ENCODE measurements around the gene KAZN. TPM values are rescaled to one million over a fixed set of nuclear protein-coding genes. Genes with fewer than 3 reads are reported as not detected.

Gene KAZN
- total and polyA plus RNA-seq, 2 donors from 2014 or later = 17.4 to 60.8 TPM

DNA sequence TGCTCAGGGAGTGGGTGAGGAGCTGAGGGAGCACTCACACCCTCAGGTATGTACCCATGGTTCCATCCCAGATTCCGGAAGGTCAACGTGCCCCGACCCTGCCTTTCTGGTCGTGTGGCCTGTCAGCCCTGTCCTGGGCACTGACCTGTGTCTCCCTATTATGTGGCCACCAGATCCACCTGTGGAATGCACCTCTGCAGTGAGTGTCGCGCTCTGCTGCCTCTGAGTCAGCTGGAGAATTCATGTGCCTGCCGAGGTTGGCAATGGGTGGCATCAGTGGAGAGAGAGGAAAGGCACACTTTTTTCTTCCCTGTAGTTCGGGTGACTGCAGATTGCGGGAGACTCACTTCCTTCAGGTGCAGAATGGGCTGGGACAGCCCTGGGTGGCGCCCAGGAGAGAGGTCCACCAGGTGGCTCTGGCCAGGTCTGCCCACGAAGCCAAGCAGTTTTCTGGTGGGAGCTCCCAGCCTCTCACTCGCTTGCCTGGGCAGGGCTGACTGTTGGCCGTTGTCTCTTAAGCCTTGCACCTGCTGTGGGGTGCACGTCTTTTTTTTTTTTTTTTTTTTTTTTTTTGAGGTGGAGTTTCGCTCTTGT is 378.9 kb downstream of the KAZN start:
- H3K27me3 ChIP-seq (ENCODE audit: control insufficient read depth, insufficient read depth, low read length) = no peaks in the 10 kb centered on the region
- no peak for FAIRE-seq
- peaks cover 0 to 37% (median 35%) of the 10 kb centered on the region in 3 donors for H3K4me1 ChIP-seq (ENCODE audit: control insufficient read depth in 2 of 3, insufficient read depth in 2 of 3, low read depth in 1 of 3, low read length in 3 of 3)
- intact Hi-C loops (cut with DNase I) = no loop called here
- DNase-seq = peak; percentile 68 to 94 (median 80)
- no peak overlapping the region for H3K4me3 ChIP-seq (ENCODE audit: low read length in 3 of 3)
- TF ChIP-seq, protein P1, sequence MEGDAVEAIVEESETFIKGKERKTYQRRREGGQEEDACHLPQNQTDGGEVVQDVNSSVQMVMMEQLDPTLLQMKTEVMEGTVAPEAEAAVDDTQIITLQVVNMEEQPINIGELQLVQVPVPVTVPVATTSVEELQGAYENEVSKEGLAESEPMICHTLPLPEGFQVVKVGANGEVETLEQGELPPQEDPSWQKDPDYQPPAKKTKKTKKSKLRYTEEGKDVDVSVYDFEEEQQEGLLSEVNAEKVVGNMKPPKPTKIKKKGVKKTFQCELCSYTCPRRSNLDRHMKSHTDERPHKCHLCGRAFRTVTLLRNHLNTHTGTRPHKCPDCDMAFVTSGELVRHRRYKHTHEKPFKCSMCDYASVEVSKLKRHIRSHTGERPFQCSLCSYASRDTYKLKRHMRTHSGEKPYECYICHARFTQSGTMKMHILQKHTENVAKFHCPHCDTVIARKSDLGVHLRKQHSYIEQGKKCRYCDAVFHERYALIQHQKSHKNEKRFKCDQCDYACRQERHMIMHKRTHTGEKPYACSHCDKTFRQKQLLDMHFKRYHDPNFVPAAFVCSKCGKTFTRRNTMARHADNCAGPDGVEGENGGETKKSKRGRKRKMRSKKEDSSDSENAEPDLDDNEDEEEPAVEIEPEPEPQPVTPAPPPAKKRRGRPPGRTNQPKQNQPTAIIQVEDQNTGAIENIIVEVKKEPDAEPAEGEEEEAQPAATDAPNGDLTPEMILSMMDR (IDR thresholded peaks at IDR 0.05; ENCODE audit: borderline replicate concordance, extremely low read depth, insufficient read depth) = no peak
- peak overlapping the region in 2 of 3 donors; percentile 17 to 28 for H3K9ac ChIP-seq (ENCODE audit: low read length in 3 of 3)
- H3K27ac ChIP-seq (ENCODE audit: low read depth in 2 of 2, low read length in 2 of 2) = peak overlapping the region; percentile 90 to 96
- no peaks in the 10 kb centered on the region for H3K9me3 ChIP-seq (ENCODE audit: control insufficient read depth in 2 of 3, insufficient read depth in 1 of 3, low read length in 3 of 3)
- H3K36me3 ChIP-seq (ENCODE audit: control insufficient read depth in 2 of 3, insufficient read depth in 3 of 3, low read length in 3 of 3) = no peaks in the 10 kb centered on the region

DNA sequence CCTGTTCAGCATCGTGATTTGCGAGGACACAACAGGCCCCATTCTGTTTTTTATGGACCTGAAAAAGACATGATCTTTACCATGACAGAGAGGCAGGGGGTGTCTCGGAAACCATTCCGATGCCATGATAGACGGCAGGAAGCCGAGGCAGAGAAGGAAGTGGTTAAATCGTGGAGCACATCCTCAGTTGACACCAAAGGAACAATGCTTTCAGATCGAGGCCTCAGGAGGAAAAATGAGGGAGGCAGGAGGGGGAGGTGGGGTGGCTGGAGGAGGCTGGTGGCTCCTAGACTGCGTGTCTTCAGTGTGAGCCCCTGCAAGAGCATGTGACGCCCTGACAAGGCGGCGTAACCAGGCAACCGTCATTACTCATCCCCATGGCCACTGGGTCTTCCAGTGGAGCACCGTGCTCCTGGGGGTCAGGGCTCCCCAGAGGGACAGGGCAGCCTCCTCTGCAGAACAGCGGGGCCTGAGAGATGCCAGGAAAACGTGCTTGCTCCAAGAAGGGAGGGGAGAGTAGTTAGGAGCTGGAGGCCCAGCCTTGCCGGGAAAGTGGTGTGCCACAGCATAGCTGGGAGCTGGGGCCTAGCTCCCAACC is 382.2 kb downstream of the KAZN start:
- H3K27me3 ChIP-seq (ENCODE audit: control insufficient read depth, insufficient read depth, low read length) = no peaks in the 10 kb centered on the region
- intact Hi-C loops (cut with DNase I) = no loop called here
- H3K36me3 ChIP-seq (ENCODE audit: control insufficient read depth in 2 of 3, insufficient read depth in 3 of 3, low read length in 3 of 3) = no peaks in the 10 kb centered on the region
- TF ChIP-seq, protein P1 (IDR thresholded peaks at IDR 0.05; ENCODE audit: borderline replicate concordance, extremely low read depth, insufficient read depth) = no peak
- no peak overlapping the region for H3K9ac ChIP-seq (ENCODE audit: low read length in 3 of 3)
- DNase-seq (peak in 4 of 5 donors; percentile 34 to 83 (median 54)), FAIRE-seq (no peak)
- peak overlapping the region in 1 of 2 donors; percentile 26 for H3K27ac ChIP-seq (ENCODE audit: low read depth in 2 of 2, low read length in 2 of 2)
- H3K4me3 ChIP-seq (ENCODE audit: low read length in 3 of 3) = no peak overlapping the region
- H3K9me3 ChIP-seq (ENCODE audit: control insufficient read depth in 2 of 3, insufficient read depth in 1 of 3, low read length in 3 of 3) = no peaks in the 10 kb centered on the region
- H3K4me1 ChIP-seq (ENCODE audit: control insufficient read depth in 2 of 3, insufficient read depth in 2 of 3, low read depth in 1 of 3, low read length in 3 of 3) = peaks cover 0 to 27% (median 21%) of the 10 kb centered on the region in 3 donors

DNA sequence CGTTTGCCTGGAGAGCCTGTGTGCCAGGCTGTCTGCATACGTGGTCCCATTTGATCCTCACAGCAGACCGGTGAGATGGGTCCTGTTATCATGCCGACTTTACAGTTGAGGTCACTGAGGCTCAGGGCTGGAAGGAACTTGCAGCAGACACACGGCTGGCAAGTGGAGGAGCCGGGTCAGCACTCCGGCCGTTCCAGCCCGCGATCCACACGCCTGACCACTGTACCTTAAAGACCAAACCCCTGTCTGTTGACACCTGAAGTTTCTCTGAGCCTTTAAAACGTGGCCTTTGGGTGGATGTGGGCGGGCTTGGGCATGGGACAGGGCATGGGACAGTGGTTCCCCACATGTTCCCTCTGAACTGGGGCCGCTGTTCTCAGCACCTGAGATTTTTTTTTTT is 383.5 kb downstream of the KAZN start:
- TF ChIP-seq, protein P1 (IDR thresholded peaks at IDR 0.05; ENCODE audit: borderline replicate concordance, extremely low read depth, insufficient read depth) = no peak
- Histone ChIP-seq H3K27ac (ENCODE audit: low read depth in 2 of 2, low read length in 2 of 2) (no peak overlapping the region), H3K9me3 (ENCODE audit: control insufficient read depth in 2 of 3, insufficient read depth in 1 of 3, low read length in 3 of 3) (no peaks in the 10 kb centered on the region), H3K4me3 (ENCODE audit: low read length in 3 of 3) (no peak overlapping the region), H3K9ac (ENCODE audit: low read length in 3 of 3) (no peak overlapping the region), H3K4me1 (ENCODE audit: control insufficient read depth in 2 of 3, insufficient read depth in 2 of 3, low read depth in 1 of 3, low read length in 3 of 3) (peaks cover 0 to 26% (median 16%) of the 10 kb centered on the region in 3 donors), H3K27me3 (ENCODE audit: control insufficient read depth, insufficient read depth, low read length) (no peaks in the 10 kb centered on the region), H3K36me3 (ENCODE audit: control insufficient read depth in 2 of 3, insufficient read depth in 3 of 3, low read length in 3 of 3) (no peaks in the 10 kb centered on the region)
- intact Hi-C loops (cut with DNase I) = no loop called here
- FAIRE-seq (no peak), DNase-seq (no peak)

Measured in kidney (tissue), 14 donors.